OCI-LY7 (cell line): ENCODE measurements around the gene SLC22A6. TPM values are rescaled to one million over a fixed set of nuclear protein-coding genes. Genes with fewer than 3 reads are reported as not detected.

Source experiments
- BruUV-seq: library from RNA; stranded (reverse); fragments of 400-500 nt; replicated peaks from 2 replicates; lab custom pipeline; 2021; lab: Mats Ljungman, UMichigan
- CTCF ChIA-PET: fragments of 300-600 bp; sonication (Branson Sonifier 250); formaldehyde crosslinking; loops from one replicate; lab custom pipeline; 2022; ENCODE audit warnings: antibody characterized with exemption; ENCODE audit not compliant: unreplicated experiment; lab: Charles Lee
- POLR2A ChIA-PET: fragments of 300-600 bp; sonication (Branson Sonifier 250); formaldehyde crosslinking; loops from one replicate; lab custom pipeline; 2022; ENCODE audit warnings: antibody characterized with exemption; lab: Charles Lee
- DNase-seq: peaks from one replicate; pipeline ENCODE4 v3.0.0-alpha.2; 2015; ENCODE audit warnings: low spot score
- H2AFZ ChIP-seq: fragments of 200-600 bp; sonication (generic), shearing (Covaris generic); 2 replicates; pipeline ENCODE4 v1.6.1; 2014; ENCODE audit warnings: mild to moderate bottlenecking, antibody characterized with exemption, low read length, moderate library complexity
- H3K27ac ChIP-seq: fragments of 200-600 bp; sonication (generic); 2 replicates; pipeline ENCODE4 v1.5.1; 2014; ENCODE audit warnings: mixed run types, low read depth, mild to moderate bottlenecking, moderate library complexity, low read length, inconsistent platforms; ENCODE audit not compliant: poor library complexity, severe bottlenecking
- H3K36me3 ChIP-seq: fragments of 200-600 bp; sonication (generic); 2 replicates; pipeline ENCODE4 v1.6.1; 2014; ENCODE audit warnings: mild to moderate bottlenecking, antibody characterized with exemption, low read length, moderate library complexity, mixed read lengths; ENCODE audit not compliant: insufficient read depth
- H3K4me1 ChIP-seq: fragments of 200-600 bp; sonication (generic); 2 replicates; pipeline ENCODE4 v1.5.1; 2014; ENCODE audit warnings: mild to moderate bottlenecking, low read length; ENCODE audit not compliant: insufficient read depth, poor library complexity, severe bottlenecking
- H3K4me2 ChIP-seq: fragments of 200-600 bp; sonication (generic); 2 replicates; pipeline ENCODE4 v1.6.1; 2014; ENCODE audit warnings: mild to moderate bottlenecking, low read length
- H3K4me3 ChIP-seq: fragments of 200-600 bp; sonication (generic); 2 replicates; pipeline ENCODE4 v1.5.1; 2014; ENCODE audit warnings: mild to moderate bottlenecking, low read depth, low read length; ENCODE audit not compliant: poor library complexity, severe bottlenecking
- H3K79me2 ChIP-seq: fragments of 200-600 bp; sonication (generic); 2 replicates; pipeline ENCODE4 v1.6.1; 2016; ENCODE audit warnings: low read depth, mild to moderate bottlenecking, low read length, moderate library complexity, mixed read lengths; ENCODE audit not compliant: insufficient read depth
- H3K9me2 ChIP-seq: fragments of 200-600 bp; sonication (generic); 2 replicates; pipeline ENCODE4 v1.6.1; 2016; ENCODE audit warnings: mild to moderate bottlenecking, low read length, mixed read lengths; ENCODE audit not compliant: insufficient read depth
- H3K9me3 ChIP-seq: fragments of 200-600 bp; sonication (generic); 2 replicates; pipeline ENCODE4 v1.6.1; 2014; ENCODE audit warnings: mild to moderate bottlenecking, mixed run types, low read length, mixed read lengths
- H4K20me1 ChIP-seq: fragments of 200-600 bp; sonication (generic); 2 replicates; pipeline ENCODE4 v1.6.1; 2014; ENCODE audit warnings: mild to moderate bottlenecking, antibody characterized with exemption, low read length, moderate library complexity, mixed read lengths; ENCODE audit not compliant: insufficient read depth
- EZH2phosphoT487 ChIP-seq: fragments of 200-600 bp; sonication (generic); IDR thresholded peaks from 2 replicates; pipeline ENCODE4 v1.6.1; 2018; ENCODE audit warnings: low read depth, borderline replicate concordance, mild to moderate bottlenecking, mixed run types, antibody characterized with exemption, low read length, moderate library complexity, mixed read lengths
- intact Hi-C: fragments of 100-400 bp; cut with micrococcal nuclease; formaldehyde crosslinking; loops from one replicate; pipeline ENCODE4 v1.10.0; 2022; ENCODE audit not compliant: unreplicated experiment
- total RNA-seq, 2 experiments: library from RNA; depleted of rRNA in 1 of 2; stranded (reverse); fragments of >200 nt in 1 of 2; shearing (Covaris generic) in 1 of 2; gene quantifications; 2 replicates each; pipeline ENCODE4 v1.2.3, GENCODE V29; 2014 to 2022
- TF ChIP-seq, protein P1 (sequence below): fragments of 200-600 bp; sonication (generic); conservative IDR thresholded peaks from 2 replicates; pipeline ENCODE4 v1.5.1; 2014; ENCODE audit warnings: mild to moderate bottlenecking, antibody characterized with exemption, low read length, moderate library complexity, mixed read lengths

Gene SLC22A6
- total RNA-seq, 2 experiments from 2014 or later, result not detected

DNA sequence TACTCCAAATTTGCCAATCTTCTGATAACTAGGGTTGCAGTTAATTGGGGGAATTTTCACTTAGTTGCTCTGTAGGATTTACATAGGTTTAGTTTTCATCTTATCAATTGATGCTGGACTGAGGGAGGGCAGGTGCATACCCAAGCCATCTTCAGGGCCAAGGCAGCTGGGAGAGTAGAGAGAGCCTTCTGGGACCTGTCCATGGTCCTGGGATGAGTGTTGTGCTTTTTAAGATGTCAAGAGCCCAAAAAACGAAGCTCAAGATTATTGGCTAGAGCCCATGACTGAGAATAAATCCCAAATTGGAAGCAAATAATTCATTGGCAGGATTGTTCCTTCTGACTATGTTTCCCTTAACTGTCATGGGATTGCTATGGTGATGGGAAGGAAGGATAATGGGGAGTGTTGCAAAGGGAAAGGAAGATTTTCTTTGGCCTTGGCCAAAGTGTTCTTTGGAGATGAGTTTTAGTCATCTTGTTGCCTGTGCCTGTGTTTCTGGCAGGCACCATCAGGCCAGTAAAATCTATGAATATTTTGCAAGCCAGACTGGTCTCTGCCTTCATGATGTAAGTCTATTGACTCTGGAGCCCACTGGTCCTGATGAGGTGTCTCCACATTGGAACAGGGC is 4.5 kb downstream of the SLC22A6 start:
- Histone ChIP-seq H3K4me2 (no peak overlapping the region), H3K27ac (no peak overlapping the region), H3K9me2 (no peaks in the 10 kb centered on the region), H3K9me3 (no peaks in the 10 kb centered on the region), H3K4me3 (no peak overlapping the region), H3K79me2 (no peaks in the 10 kb centered on the region), H2AFZ (no peak overlapping the region), H3K4me1 (no peaks in the 10 kb centered on the region), H3K36me3 (no peaks in the 10 kb centered on the region), H4K20me1 (no peaks in the 10 kb centered on the region)
- POLR2A ChIA-PET, result no interaction called here
- CTCF ChIA-PET, result no interaction called here
- DNase-seq, result no peak
- TF ChIP-seq EZH2phosphoT487, result no peak
- TF ChIP-seq, protein P1, sequence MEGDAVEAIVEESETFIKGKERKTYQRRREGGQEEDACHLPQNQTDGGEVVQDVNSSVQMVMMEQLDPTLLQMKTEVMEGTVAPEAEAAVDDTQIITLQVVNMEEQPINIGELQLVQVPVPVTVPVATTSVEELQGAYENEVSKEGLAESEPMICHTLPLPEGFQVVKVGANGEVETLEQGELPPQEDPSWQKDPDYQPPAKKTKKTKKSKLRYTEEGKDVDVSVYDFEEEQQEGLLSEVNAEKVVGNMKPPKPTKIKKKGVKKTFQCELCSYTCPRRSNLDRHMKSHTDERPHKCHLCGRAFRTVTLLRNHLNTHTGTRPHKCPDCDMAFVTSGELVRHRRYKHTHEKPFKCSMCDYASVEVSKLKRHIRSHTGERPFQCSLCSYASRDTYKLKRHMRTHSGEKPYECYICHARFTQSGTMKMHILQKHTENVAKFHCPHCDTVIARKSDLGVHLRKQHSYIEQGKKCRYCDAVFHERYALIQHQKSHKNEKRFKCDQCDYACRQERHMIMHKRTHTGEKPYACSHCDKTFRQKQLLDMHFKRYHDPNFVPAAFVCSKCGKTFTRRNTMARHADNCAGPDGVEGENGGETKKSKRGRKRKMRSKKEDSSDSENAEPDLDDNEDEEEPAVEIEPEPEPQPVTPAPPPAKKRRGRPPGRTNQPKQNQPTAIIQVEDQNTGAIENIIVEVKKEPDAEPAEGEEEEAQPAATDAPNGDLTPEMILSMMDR, result no peak
- BruUV-seq, result no TSS peak
- intact Hi-C loops, result no loop called here

DNA sequence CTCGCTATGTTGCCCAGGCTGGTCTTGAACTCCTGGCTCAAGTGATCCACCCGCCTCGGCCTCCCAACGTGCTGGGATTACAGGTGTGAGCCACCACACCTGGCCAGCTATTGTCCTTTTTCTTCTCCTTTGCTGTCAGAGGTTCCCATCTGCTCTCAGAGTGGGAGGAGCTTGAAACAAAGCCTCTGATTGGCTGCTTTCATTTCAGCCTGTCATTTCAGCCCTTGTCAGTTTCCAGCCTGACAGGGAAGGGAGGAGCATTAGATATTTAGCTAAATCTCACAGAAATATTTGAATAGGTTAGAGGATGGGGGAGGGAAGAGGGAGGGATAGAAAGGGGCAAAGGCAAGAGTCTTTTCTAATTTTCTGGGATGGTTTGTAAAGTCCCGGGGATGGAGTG is 8.7 kb downstream of the SLC22A6 start:
- no peaks in the 10 kb centered on the region for H3K4me1 ChIP-seq
- TF ChIP-seq, protein P1, result no peak
- TF ChIP-seq EZH2phosphoT487, result no peak
- H3K9me2 ChIP-seq, result no peaks in the 10 kb centered on the region
- H3K79me2 ChIP-seq, result no peaks in the 10 kb centered on the region
- CTCF ChIA-PET, result interaction anchor here (1.3 kb wide), 1 partner anchor 70 kb away, joined by 3 read pairs; no protein-coding TSS in a partner anchor
- H3K4me3 ChIP-seq, result no peak overlapping the region
- BruUV-seq, result no TSS peak
- no peak overlapping the region for H2AFZ ChIP-seq
- H3K27ac ChIP-seq, result no peak overlapping the region
- no peaks in the 10 kb centered on the region for H3K9me3 ChIP-seq
- intact Hi-C loops, result no loop called here
- no peaks in the 10 kb centered on the region for H4K20me1 ChIP-seq
- DNase-seq, result peak; percentile 9
- POLR2A ChIA-PET, result interaction anchor here (0.7 kb wide), 1 partner anchor 243 kb away, joined by 3 read pairs; no protein-coding TSS in a partner anchor
- no peak overlapping the region for H3K4me2 ChIP-seq
- no peaks in the 10 kb centered on the region for H3K36me3 ChIP-seq

DNA sequence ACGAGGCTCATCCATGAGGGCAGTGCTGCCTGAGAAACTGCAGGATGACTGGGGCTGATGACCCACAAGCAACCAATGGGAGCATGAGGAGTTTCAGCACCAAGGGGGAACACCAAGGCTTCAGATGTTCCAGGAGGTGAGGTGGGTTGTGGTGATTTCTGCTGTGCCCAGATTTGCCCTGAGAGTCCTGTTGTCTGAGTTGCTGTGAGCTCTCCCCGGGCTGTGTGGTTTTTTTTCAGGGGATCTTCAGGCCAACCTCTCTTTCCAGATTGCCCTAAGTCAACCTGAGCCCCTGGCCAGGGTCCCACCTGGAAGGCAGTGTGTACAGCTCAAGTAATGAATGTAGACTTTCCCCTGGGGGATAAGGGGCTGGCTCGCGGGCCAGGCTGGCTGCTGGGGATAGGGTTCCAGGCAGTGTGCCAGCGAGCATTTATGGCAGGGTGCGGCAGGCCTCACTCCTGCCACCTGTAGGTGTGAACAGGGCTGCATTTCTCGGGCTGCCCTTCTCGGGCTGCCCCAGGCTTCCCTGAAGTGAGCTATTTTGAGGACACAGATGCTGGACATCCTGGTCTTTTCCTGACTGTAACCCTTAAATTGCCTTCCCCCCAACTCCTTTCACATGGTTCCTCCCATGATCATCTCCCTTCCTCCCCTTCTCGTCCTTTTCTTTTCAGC is 9.8 kb downstream of the SLC22A6 start:
- DNase-seq, result peak; percentile 38
- Histone ChIP-seq H3K27ac (no peak overlapping the region), H3K4me1 (no peaks in the 10 kb centered on the region), H3K4me2 (no peak overlapping the region), H3K79me2 (no peaks in the 10 kb centered on the region), H3K9me2 (no peaks in the 10 kb centered on the region), H3K9me3 (no peaks in the 10 kb centered on the region), H3K36me3 (no peaks in the 10 kb centered on the region), H3K4me3 (no peak overlapping the region), H2AFZ (no peak overlapping the region), H4K20me1 (no peaks in the 10 kb centered on the region)
- CTCF ChIA-PET, result interaction anchor here (1.3 kb wide), 1 partner anchor 69 kb away, joined by 3 read pairs; no protein-coding TSS in a partner anchor
- BruUV-seq, result no TSS peak
- no peak for TF ChIP-seq EZH2phosphoT487
- TF ChIP-seq, protein P1, result peak; percentile 70
- intact Hi-C loops, result loop anchor here (1.0 kb wide), 1 partner anchor 69 kb away; no protein-coding TSS in a partner anchor
- POLR2A ChIA-PET, result no interaction called here
